H1 (cell line): ENCODE results near the gene RETREG1. TPM values are rescaled to one million over a fixed set of nuclear protein-coding genes. Genes with fewer than 3 reads are reported as not detected.

ENCODE experiments used
- CTCF ChIA-PET: fragments of 300-600 bp; sonication (Branson Sonifier 250); formaldehyde crosslinking; loops from one replicate; lab custom pipeline; 2021; ENCODE audit not compliant: partially characterized antibody; lab: Charles Lee
- POLR2A ChIA-PET: fragments of 300-600 bp; sonication (Branson Sonifier 250); formaldehyde crosslinking; loops from one replicate; lab custom pipeline; 2021; ENCODE audit warnings: inconsistent platforms; ENCODE audit not compliant: partially characterized antibody; lab: Charles Lee
- DNase-seq, 2 experiments: peaks; one replicate each; pipeline versions ENCODE4 v3.0.0 to v3.0.0-alpha.2; 2010 to 2022; ENCODE audit warnings: low spot score in 2 of 2, low read depth in 1 of 2, mixed read lengths in 1 of 2
- FAIRE-seq: peaks from 2 replicates; lab custom pipeline; 2011; peaks lifted over from hg19 to GRCh38; lab: Jason Lieb, UNC
- H2AFZ ChIP-seq: 2 replicates; pipeline ENCODE4 v1.8.1; 2012; ENCODE audit warnings: low read length, inconsistent platforms
- H2AK5ac ChIP-seq: 2 replicates; pipeline ENCODE4 v1.6.1; 2013; ENCODE audit warnings: low read depth, low read length
- H2BK120ac ChIP-seq: replicated peaks from 2 replicates; pipeline ENCODE3; 2013; ENCODE audit warnings: low read depth, low read length, inconsistent platforms
- H2BK12ac ChIP-seq: 2 replicates; pipeline ENCODE4 v1.6.1; 2013; ENCODE audit warnings: low read depth, low read length
- H2BK15ac ChIP-seq: 2 replicates; pipeline ENCODE4 v1.6.1; 2013; ENCODE audit warnings: low read length
- H2BK20ac ChIP-seq: 2 replicates; pipeline ENCODE4 v1.6.1; 2013; ENCODE audit warnings: low read length
- H2BK5ac ChIP-seq: 2 replicates; pipeline ENCODE4 v1.6.1; 2013; ENCODE audit warnings: low read depth, low read length
- H3K14ac ChIP-seq: 2 replicates; pipeline ENCODE4 v1.6.1; 2013; ENCODE audit warnings: inconsistent platforms; ENCODE audit not compliant: insufficient read length
- H3K18ac ChIP-seq: 2 replicates; pipeline ENCODE4 v1.6.1; 2013; ENCODE audit warnings: low read length; ENCODE audit errors: extremely low read depth
- H3K23ac ChIP-seq: 2 replicates; pipeline ENCODE4 v1.6.1; 2013; ENCODE audit warnings: inconsistent platforms; ENCODE audit not compliant: insufficient read length
- H3K23me2 ChIP-seq: 2 replicates; pipeline ENCODE4 v1.6.1; 2013; ENCODE audit warnings: low read depth, low read length
- H3K27ac ChIP-seq: 2 replicates; pipeline ENCODE4 v1.6.1; 2011; ENCODE audit warnings: low read depth, low read length, inconsistent platforms
- H3K27me3 ChIP-seq, 4 experiments: replicated peaks in 1 of 4; 1 replicate in 1 of 4; 2 replicates in 3 of 4; pipeline versions ENCODE4 v1.6.1 to v1.8.1; 2011 to 2013; ENCODE audit warnings: low read length in 3 of 4, mild to moderate bottlenecking in 3 of 4, inconsistent platforms in 2 of 4, mixed read lengths in 2 of 4, moderate library complexity in 1 of 4; ENCODE audit not compliant: control insufficient read depth in 3 of 4, insufficient read depth in 3 of 4; ENCODE audit errors: extremely low read depth in 1 of 4
- H3K36me3 ChIP-seq, 4 experiments: 2 replicates each; pipeline versions ENCODE4 v1.6.1 to v1.8.1; 2011 to 2013; ENCODE audit warnings: mild to moderate bottlenecking in 4 of 4, low read length in 3 of 4, moderate library complexity in 2 of 4, control low read depth in 1 of 4, inconsistent platforms in 1 of 4; ENCODE audit not compliant: insufficient read depth in 4 of 4, control insufficient read depth in 2 of 4
- H3K4ac ChIP-seq: replicated peaks from 2 replicates; pipeline ENCODE3; 2013; ENCODE audit warnings: low read length, low read depth, mixed read lengths, inconsistent platforms; ENCODE audit not compliant: insufficient read length
- H3K4me1 ChIP-seq, 4 experiments: replicated peaks in 1 of 4; 1 replicate in 1 of 4; 2 replicates in 3 of 4; pipeline versions ENCODE4 v1.6.1 to v1.8.1; 2011 to 2013; ENCODE audit warnings: low read length in 3 of 4, inconsistent platforms in 2 of 4, mixed read lengths in 1 of 4; ENCODE audit not compliant: insufficient read depth in 4 of 4, control insufficient read depth in 3 of 4
- H3K4me2 ChIP-seq, 2 experiments: 2 replicates each; pipeline versions ENCODE4 v1.6.1 to v1.8.1; 2011 to 2013; ENCODE audit warnings: low read depth in 2 of 2, low read length in 2 of 2, control low read depth in 1 of 2, inconsistent platforms in 1 of 2, mild to moderate bottlenecking in 1 of 2; ENCODE audit not compliant: insufficient read depth in 1 of 2
- H3K4me3 ChIP-seq, 4 experiments: fragments of 200-600, 300-600 bp in 1 of 4; sonication (generic), shearing (Covaris generic), sonication (Bioruptor Twin) in 1 of 4; 2 replicates each; pipeline versions ENCODE4 v1.5.1 to v1.8.1; 2011 to 2016; ENCODE audit warnings: low read length in 4 of 4, low read depth in 3 of 4, control low read depth in 2 of 4, inconsistent platforms in 2 of 4, mild to moderate bottlenecking in 2 of 4, mixed read lengths in 1 of 4, moderate library complexity in 1 of 4; ENCODE audit not compliant: insufficient read depth in 2 of 4; ENCODE audit errors: extremely low read depth in 1 of 4
- H3K56ac ChIP-seq: replicated peaks from 2 replicates; pipeline ENCODE3; 2013; ENCODE audit warnings: low read depth, mild to moderate bottlenecking, mixed read lengths, low read length, inconsistent platforms; ENCODE audit not compliant: insufficient read length
- H3K79me1 ChIP-seq: 2 replicates; pipeline ENCODE4 v1.6.1; 2013; ENCODE audit warnings: low read depth, low read length, control low read depth
- H3K79me2 ChIP-seq, 2 experiments: 2 replicates each; pipeline versions ENCODE4 v1.6.1 to v1.8.1; 2012 to 2013; ENCODE audit warnings: low read length in 2 of 2, mild to moderate bottlenecking in 2 of 2, inconsistent platforms in 1 of 2; ENCODE audit not compliant: insufficient read depth in 2 of 2, control insufficient read depth in 1 of 2
- H3K9ac ChIP-seq, 4 experiments: replicated peaks in 1 of 4; 1 replicate in 1 of 4; 2 replicates in 3 of 4; pipeline versions ENCODE4 v1.6.1 to v1.8.1; 2011 to 2013; ENCODE audit warnings: low read depth in 3 of 4, low read length in 3 of 4, control low read depth in 2 of 4, mild to moderate bottlenecking in 2 of 4, moderate library complexity in 2 of 4, inconsistent platforms in 1 of 4; ENCODE audit errors: extremely low read depth in 1 of 4
- H3K9me3 ChIP-seq, 2 experiments: 2 replicates each; pipeline versions ENCODE4 v1.6.1 to v1.8.1; 2012 to 2013; ENCODE audit warnings: mild to moderate bottlenecking in 2 of 2, moderate library complexity in 2 of 2, control low read depth in 1 of 2, inconsistent platforms in 1 of 2, low read depth in 1 of 2, low read length in 1 of 2, mixed read lengths in 1 of 2; ENCODE audit not compliant: insufficient read depth in 2 of 2
- H4K20me1 ChIP-seq, 2 experiments: replicated peaks in 1 of 2; 2 replicates each; pipeline versions ENCODE3 to v1.8.1; 2011 to 2013; ENCODE audit warnings: inconsistent platforms in 2 of 2, low read length in 2 of 2, mild to moderate bottlenecking in 1 of 2; ENCODE audit not compliant: insufficient read depth in 2 of 2, control insufficient read depth in 1 of 2
- H4K5ac ChIP-seq: 2 replicates; pipeline ENCODE4 v1.6.1; 2013; ENCODE audit warnings: low read length, low read depth, mixed read lengths, inconsistent platforms; ENCODE audit not compliant: insufficient read length
- H4K8ac ChIP-seq: 2 replicates; pipeline ENCODE4 v1.8.0; 2013; ENCODE audit warnings: mild to moderate bottlenecking, moderate library complexity, low read length, inconsistent platforms; ENCODE audit not compliant: insufficient read depth; ENCODE audit errors: extremely low read depth
- H4K91ac ChIP-seq: replicated peaks from 2 replicates; pipeline ENCODE3; 2013; ENCODE audit warnings: low read length, mixed read lengths, inconsistent platforms; ENCODE audit not compliant: insufficient read length
- CBX5 ChIP-seq: fragments of 300-800, 300-1000 bp; sonication (generic); IDR thresholded peaks from 2 replicates; pipeline ENCODE4 v1.7.1; 2016; ENCODE audit warnings: antibody characterized with exemption, low read length, low read depth
- FOSL1 ChIP-seq: IDR thresholded peaks from 2 replicates; pipeline ENCODE4 v1.6.1; 2011; ENCODE audit warnings: mild to moderate bottlenecking, low read depth, low read length, moderate library complexity; ENCODE audit not compliant: insufficient read depth
- NRF1 ChIP-seq: IDR thresholded peaks from 2 replicates; pipeline ENCODE4 v1.6.1; 2011; ENCODE audit warnings: mild to moderate bottlenecking, low read depth, low read length, improper control_type of control experiment
- POLR2AphosphoS5 ChIP-seq: IDR thresholded peaks from 2 replicates; pipeline ENCODE4 v1.6.1; 2011; ENCODE audit warnings: low read depth, low read length
- RAD21 ChIP-seq, 2 experiments: IDR thresholded peaks in 1 of 2; conservative IDR thresholded peaks in 1 of 2; 2 replicates each; pipeline ENCODE4 v1.6.1; 2011; ENCODE audit warnings: low read depth in 2 of 2, low read length in 2 of 2, improper control_type of control experiment in 1 of 2, inconsistent platforms in 1 of 2, mild to moderate bottlenecking in 1 of 2, moderate library complexity in 1 of 2
- RXRA ChIP-seq: IDR thresholded peaks from 2 replicates; pipeline ENCODE4 v1.6.1; 2011; ENCODE audit warnings: low read depth, mild to moderate bottlenecking, low read length, moderate library complexity; ENCODE audit not compliant: insufficient read depth
- SIRT6 ChIP-seq: IDR thresholded peaks from one replicate; pipeline ENCODE4 v1.7.1; 2012; ENCODE audit warnings: low read length, inconsistent platforms
- SP1 ChIP-seq: IDR thresholded peaks from 2 replicates; pipeline ENCODE4 v1.6.1; 2011; ENCODE audit warnings: low read depth, low read length
- WGBS, 2 experiments: shearing (Covaris generic) in 1 of 2; methylation state at CpG; one replicate each; pipeline versions ENCODE4 v1.1.6 to v1.1.7; 2013 to 2015; ENCODE audit warnings: low lambda C conversion rate in 2 of 2, mixed read lengths in 2 of 2, inconsistent platforms in 1 of 2, low coverage in 1 of 2, missing lambda C conversion rate in 1 of 2; ENCODE audit not compliant: insufficient replicate concordance in 2 of 2, insufficient coverage in 1 of 2, insufficient read length in 1 of 2; ENCODE audit errors: extremely low coverage in 1 of 2, missing lambda C conversion rate in 1 of 2; 5-methylcytosine and 5-hydroxymethylcytosine counted together
- polyA plus RNA-seq, 7 experiments: library from polyadenylated mRNA; depleted of rRNA in 3 of 7; stranded (reverse) in 5 of 7; unstranded in 2 of 7; fragments of >200 nt in 5 of 7; fragments of 200-250 nt in 2 of 7; gene quantifications; 1 replicate in 5 of 7; 2 replicates in 1 of 7; 4 replicates in 1 of 7; pipeline versions ENCODE4 v1.2.1 to v1.2.3, GENCODE V29; 2011 to 2013; ENCODE audit warnings: missing spikeins in 2 of 7, mixed read lengths in 2 of 7
- total RNA-seq: library from RNA; stranded (reverse); fragmentation: NEBNext Ultra II Directional; extraction: Animal tissue kit (Norgen Biotek cat#: 25700); gene quantifications from 2 replicates; pipeline ENCODE4 v1.2.1, GENCODE V29; 2021
- TF ChIP-seq, protein P1 (sequence below): IDR thresholded peaks from 2 replicates; pipeline ENCODE4 v1.6.1; 2011; ENCODE audit warnings: low read depth, mild to moderate bottlenecking, low read length; ENCODE audit not compliant: insufficient read depth
- TF ChIP-seq, protein P2 (sequence below): IDR thresholded peaks from 2 replicates; pipeline ENCODE4 v1.6.1; 2011; ENCODE audit warnings: low read length, improper control_type of control experiment

Gene RETREG1
- total and polyA plus RNA-seq, 2 of the 8 experiments (the other 6 are each of a cell fraction or from before 2014, with no cell fraction given) = 0.62 to 1.9 TPM

DNA sequence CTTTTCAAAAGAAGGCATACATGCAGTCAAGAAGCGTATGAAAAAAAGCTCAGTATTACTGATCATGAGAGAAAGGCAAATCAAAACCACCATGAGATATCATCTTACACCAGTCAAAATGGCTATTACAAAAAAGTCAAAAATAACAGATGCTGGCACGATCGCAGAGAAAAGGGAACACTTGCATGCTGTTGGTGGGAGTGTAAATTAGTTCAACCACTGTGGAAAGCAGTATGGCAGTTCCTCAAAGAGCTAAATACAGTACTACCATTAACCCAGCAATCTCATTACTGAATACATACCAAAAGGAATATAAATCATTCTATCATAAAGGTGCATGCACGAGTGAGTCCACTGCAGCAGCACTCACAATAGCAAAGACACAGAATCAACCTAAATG, 24.5 kb downstream of the RETREG1 start:
- Histone ChIP-seq H3K4ac (no peak overlapping the region), H3K56ac (no peak overlapping the region), H3K9ac (no peak overlapping the region), H3K36me3 (no peaks in the 10 kb centered on the region), H4K8ac (no peak overlapping the region), H3K27ac (no peak overlapping the region), H2BK5ac (no peak overlapping the region), H3K4me2 (no peak overlapping the region), H2BK15ac (no peak overlapping the region), H4K91ac (no peak overlapping the region), H4K20me1 (peaks cover 0 to 2% of the 10 kb centered on the region in 2 experiments), H3K79me1 (no peaks in the 10 kb centered on the region), H3K9me3 (no peaks in the 10 kb centered on the region), H2AFZ (no peak overlapping the region), H3K23ac (no peak overlapping the region), H3K4me1 (peaks cover 0 to 8% (median 0%) of the 10 kb centered on the region in 4 experiments; a peak in 2 of 7 replicates), H4K5ac (no peak overlapping the region), H2BK20ac (no peak overlapping the region), H2BK120ac (no peak overlapping the region), H3K14ac (no peak overlapping the region), H3K18ac (no peak overlapping the region), H3K4me3 (no peak overlapping the region), H3K27me3 (no peaks in the 10 kb centered on the region), H3K79me2 (no peaks in the 10 kb centered on the region), H3K23me2 (no peaks in the 10 kb centered on the region; the same call in 1 of the 2 replicates), H2BK12ac (no peak overlapping the region), H2AK5ac (no peak overlapping the region)
- ChIA-PET POLR2A (no interaction called here), CTCF (interaction anchor here (0.6 to 1.0 kb wide), 3 partner anchors 9 to 611 kb away, joined by 3 to 4 read pairs (median 3); no protein-coding TSS in a partner anchor)
- no peak for FAIRE-seq
- DNase-seq = no peak
- WGBS, 2 experiments = 88% methylated on average over 4 of the region's 4 CpGs; no CpG with 5 or more reads in 1 of the 2 experiments
- no peak for TF ChIP-seq POLR2AphosphoS5
- no peak for TF ChIP-seq NRF1
- TF ChIP-seq RXRA = no peak
- no peak for TF ChIP-seq SP1
- TF ChIP-seq FOSL1 = no peak
- TF ChIP-seq CBX5 = no peak
- no peak for TF ChIP-seq SIRT6
- TF ChIP-seq RAD21 (IDR thresholded peaks at IDR 0.05 in 1 of 2, conservative IDR thresholded peaks at IDR 0.05 in 1 of 2; ENCODE audit: low read depth in 2 of 2, low read length in 2 of 2) = no peak
- TF ChIP-seq, protein P1, sequence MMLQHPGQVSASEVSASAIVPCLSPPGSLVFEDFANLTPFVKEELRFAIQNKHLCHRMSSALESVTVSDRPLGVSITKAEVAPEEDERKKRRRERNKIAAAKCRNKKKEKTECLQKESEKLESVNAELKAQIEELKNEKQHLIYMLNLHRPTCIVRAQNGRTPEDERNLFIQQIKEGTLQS = no peak
- TF ChIP-seq, protein P2, sequence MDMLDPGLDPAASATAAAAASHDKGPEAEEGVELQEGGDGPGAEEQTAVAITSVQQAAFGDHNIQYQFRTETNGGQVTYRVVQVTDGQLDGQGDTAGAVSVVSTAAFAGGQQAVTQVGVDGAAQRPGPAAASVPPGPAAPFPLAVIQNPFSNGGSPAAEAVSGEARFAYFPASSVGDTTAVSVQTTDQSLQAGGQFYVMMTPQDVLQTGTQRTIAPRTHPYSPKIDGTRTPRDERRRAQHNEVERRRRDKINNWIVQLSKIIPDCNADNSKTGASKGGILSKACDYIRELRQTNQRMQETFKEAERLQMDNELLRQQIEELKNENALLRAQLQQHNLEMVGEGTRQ = no peak
